AG04450 (cell line): ENCODE results near the gene L3MBTL1. TPM values are rescaled to one million over a fixed set of nuclear protein-coding genes. Genes with fewer than 3 reads are reported as not detected.

ENCODE experiments used
- CTCF ChIA-PET: fragments of 300-600, 350-600 bp; formaldehyde crosslinking; extraction: SDS; loops from one replicate; lab custom pipeline; 2022; ENCODE audit warnings: antibody characterized with exemption, inconsistent platforms; lab: Charles Lee
- POLR2A ChIA-PET: fragments of 350-600 bp; formaldehyde crosslinking; extraction: SDS; loops from one replicate; lab custom pipeline; 2021; ENCODE audit warnings: antibody characterized with exemption, inconsistent platforms; lab: Yijun Ruan, JAX
- DNase-seq: peaks from one replicate; pipeline ENCODE4 v3.0.0-alpha.2; 2011; ENCODE audit warnings: low read depth, low spot score
- H3K27ac ChIP-seq: one replicate; pipeline ENCODE4 v1.5.1; 2012; ENCODE audit warnings: low read depth, low read length, control low read depth
- H3K27me3 ChIP-seq: one replicate; pipeline ENCODE4 v1.6.0; 2012; ENCODE audit warnings: low read length; ENCODE audit not compliant: control insufficient read depth, insufficient read depth
- H3K4me3 ChIP-seq: 2 replicates; pipeline ENCODE4 v1.5.1; 2011; ENCODE audit warnings: mild to moderate bottlenecking, low read depth, low read length, control low read depth
- H3K9me3 ChIP-seq: 2 replicates; pipeline ENCODE4 v1.5.1; 2012; ENCODE audit warnings: low read length; ENCODE audit not compliant: control insufficient read depth, insufficient read depth
- CTCF ChIP-seq: IDR thresholded peaks from 2 replicates; pipeline ENCODE4 v1.5.1; 2011; ENCODE audit warnings: low read depth, low read length, control low read depth, inconsistent platforms
- polyA plus RNA-seq: library from polyadenylated mRNA; depleted of rRNA; stranded (reverse); fragments of >200 nt; gene quantifications from 2 replicates; pipeline ENCODE4 v1.2.3, GENCODE V29; 2011

The L3MBTL1 gene
- polyA plus RNA-seq, 1 experiment, result 3.0 TPM

GRCh38 chr20:43543138-43543537 lies 35.6 kb downstream of the L3MBTL1 start:
- ChIA-PET CTCF (interaction anchor here (0.8 kb wide), 1 partner anchor 13 kb away, joined by 5 read pairs; no protein-coding TSS in a partner anchor), POLR2A (interaction anchor here (0.7 kb wide), 1 partner anchor 230 kb away, joined by 3 read pairs; no protein-coding TSS in a partner anchor)
- TF ChIP-seq CTCF, result no peak
- no peaks in the 10 kb centered on the region for H3K27me3 ChIP-seq
- DNase-seq, result no peak
- H3K4me3 ChIP-seq, result no peak overlapping the region
- H3K27ac ChIP-seq, result no peak overlapping the region
- H3K9me3 ChIP-seq, result peaks cover 6% of the 10 kb centered on the region; the same call in 1 of the 2 replicates

DNA sequence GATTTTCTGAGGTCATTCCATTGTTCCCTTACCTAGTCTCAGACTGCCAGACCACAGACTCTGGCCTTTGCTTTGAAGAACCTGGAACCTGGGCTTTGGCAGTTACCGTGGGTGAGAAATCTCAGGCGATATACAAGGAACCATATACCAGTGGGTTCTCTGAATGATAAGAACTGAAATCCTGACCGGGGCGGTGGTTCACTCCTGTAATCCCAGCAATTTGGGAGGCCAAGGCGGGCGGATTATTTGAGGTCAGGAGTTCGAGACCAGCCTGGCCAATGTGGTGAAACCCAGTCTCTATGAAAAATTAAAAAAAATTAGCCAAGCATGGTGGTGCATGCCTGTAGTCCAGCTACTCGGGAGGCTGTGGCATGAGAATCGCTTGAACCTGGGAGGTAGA lies 37.0 kb downstream of the L3MBTL1 start:
- TF ChIP-seq CTCF, result no peak
- POLR2A ChIA-PET, result no interaction called here
- Histone ChIP-seq H3K4me3 (no peak overlapping the region), H3K27me3 (no peaks in the 10 kb centered on the region), H3K9me3 (peaks cover 6% of the 10 kb centered on the region; the same call in 1 of the 2 replicates), H3K27ac (no peak overlapping the region)
- no peak for DNase-seq
- CTCF ChIA-PET, result no interaction called here

- H3K27ac ChIP-seq, result no peak overlapping the region
- POLR2A ChIA-PET, result no interaction called here
- no peak overlapping the region for H3K4me3 ChIP-seq
- no peak for TF ChIP-seq CTCF
- CTCF ChIA-PET, result interaction anchor here (1.1 kb wide), 1 partner anchor 8 kb away, joined by 4 read pairs; no protein-coding TSS in a partner anchor
- H3K9me3 ChIP-seq, result peaks cover 6% of the 10 kb centered on the region; the same call in 1 of the 2 replicates
- no peaks in the 10 kb centered on the region for H3K27me3 ChIP-seq
- no peak for DNase-seq
Measured at GRCh38 chr20:43545837-43546578, 38.5 kb downstream of the L3MBTL1 start.

DNA sequence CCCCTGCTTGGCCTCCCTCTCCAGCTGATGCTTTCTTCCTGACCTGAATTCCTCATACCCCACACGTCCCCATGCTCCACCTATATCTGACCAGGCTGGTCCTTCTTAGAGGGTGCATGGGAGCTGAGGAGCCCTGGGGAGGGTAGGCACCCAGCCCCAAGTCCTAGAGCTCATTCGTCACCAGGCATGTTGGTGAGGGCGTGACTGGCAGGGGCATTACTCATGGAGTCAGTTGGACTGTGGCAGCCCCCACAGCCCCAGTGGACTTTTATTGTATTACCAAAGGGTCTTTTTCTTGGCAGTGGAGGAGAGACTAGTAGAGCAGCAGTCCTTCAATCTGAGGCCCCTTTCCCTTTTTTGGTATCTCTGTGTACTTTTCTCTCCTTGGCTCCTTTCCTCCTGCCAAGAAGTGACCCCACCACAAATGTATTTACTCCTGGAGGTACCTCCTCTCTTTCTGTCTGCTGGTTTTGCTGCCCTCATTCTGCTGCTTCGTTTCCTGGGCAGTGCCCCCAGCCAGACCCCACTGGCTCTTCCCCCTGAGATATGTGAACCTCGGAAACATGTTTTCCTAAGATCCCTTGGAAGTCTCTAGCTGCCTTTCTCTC lies 40.9 kb downstream of the L3MBTL1 start:
- TF ChIP-seq CTCF, result no peak
- H3K27ac ChIP-seq, result no peak overlapping the region
- DNase-seq, result no peak
- peaks cover 6% of the 10 kb centered on the region; the same call in 1 of the 2 replicates for H3K9me3 ChIP-seq
- H3K4me3 ChIP-seq, result no peak overlapping the region
- ChIA-PET POLR2A (interaction anchor here (0.5 kb wide), 1 partner anchor 104 kb away, joined by 3 read pairs; no protein-coding TSS in a partner anchor), CTCF (interaction anchor here (0.6 to 2.4 kb wide), 2 partner anchors 10 to 446 kb away, joined by 3 to 14 read pairs; no protein-coding TSS in a partner anchor)
- H3K27me3 ChIP-seq, result no peaks in the 10 kb centered on the region
